ENCODE data around the gene CST7.

DNA sequence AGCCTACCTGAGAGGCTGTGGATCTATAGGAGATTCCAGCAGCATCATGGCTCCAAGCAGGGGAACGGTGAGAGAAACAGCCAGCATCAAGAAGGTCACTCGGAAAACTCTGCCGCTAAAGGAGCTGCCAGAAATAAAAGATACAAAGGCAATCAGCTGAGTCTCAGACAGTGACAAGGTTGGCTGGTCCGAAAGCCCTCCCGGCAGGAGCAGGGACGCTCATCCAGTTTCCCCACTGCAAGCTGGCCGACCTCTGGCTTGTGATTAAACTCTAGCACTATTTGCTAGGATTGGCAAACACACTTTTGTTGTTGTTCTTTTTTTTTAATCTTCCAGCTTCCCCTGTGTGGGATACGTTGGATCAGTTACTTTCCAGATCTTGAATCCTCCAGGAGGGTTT lies 34.8 kb downstream of the CST7 start:
- TF ChIP-seq, protein P1, sequence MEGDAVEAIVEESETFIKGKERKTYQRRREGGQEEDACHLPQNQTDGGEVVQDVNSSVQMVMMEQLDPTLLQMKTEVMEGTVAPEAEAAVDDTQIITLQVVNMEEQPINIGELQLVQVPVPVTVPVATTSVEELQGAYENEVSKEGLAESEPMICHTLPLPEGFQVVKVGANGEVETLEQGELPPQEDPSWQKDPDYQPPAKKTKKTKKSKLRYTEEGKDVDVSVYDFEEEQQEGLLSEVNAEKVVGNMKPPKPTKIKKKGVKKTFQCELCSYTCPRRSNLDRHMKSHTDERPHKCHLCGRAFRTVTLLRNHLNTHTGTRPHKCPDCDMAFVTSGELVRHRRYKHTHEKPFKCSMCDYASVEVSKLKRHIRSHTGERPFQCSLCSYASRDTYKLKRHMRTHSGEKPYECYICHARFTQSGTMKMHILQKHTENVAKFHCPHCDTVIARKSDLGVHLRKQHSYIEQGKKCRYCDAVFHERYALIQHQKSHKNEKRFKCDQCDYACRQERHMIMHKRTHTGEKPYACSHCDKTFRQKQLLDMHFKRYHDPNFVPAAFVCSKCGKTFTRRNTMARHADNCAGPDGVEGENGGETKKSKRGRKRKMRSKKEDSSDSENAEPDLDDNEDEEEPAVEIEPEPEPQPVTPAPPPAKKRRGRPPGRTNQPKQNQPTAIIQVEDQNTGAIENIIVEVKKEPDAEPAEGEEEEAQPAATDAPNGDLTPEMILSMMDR (IDR thresholded peaks at IDR 0.05; ENCODE audit: low read depth, low read length, poor library complexity, severe bottlenecking): no peak
- TF ChIP-seq EZH2phosphoT487 (IDR thresholded peaks at IDR 0.05; ENCODE audit: borderline replicate concordance, low read length): no peak
